ENCODE data around the gene NLGN4X. TPM values are rescaled to one million over a fixed set of nuclear protein-coding genes. Genes with fewer than 3 reads are reported as not detected.
A peak's percentile ranks its signal among the peaks of the same experiment; 100 is the strongest.

Gene NLGN4X
- total and polyA plus RNA-seq, 4 donors, result 0.24 to 5.0 (median 0.86) TPM

- ATAC-seq (ENCODE audit: insufficient read depth, low FRiP score) (no peak), DNase-seq (peak; percentile 12 to 50 (median 21))
- no peak overlapping the region for H3K27ac ChIP-seq (ENCODE audit: low read depth in 1 of 2, low read length in 1 of 2)
- WGBS, 2 donors, result 0 to 7% methylated on average over 4 of the region's 4 CpGs
- H3K27me3 ChIP-seq (ENCODE audit: control insufficient read depth in 3 of 3, insufficient read depth in 3 of 3, low read length in 2 of 3), result peaks cover 0 to 39% (median 12%) of the 10 kb centered on the region in 3 donors
- peaks cover 0 to 3% (median 0%) of the 10 kb centered on the region in 4 donors for H3K9me3 ChIP-seq (ENCODE audit: control insufficient read depth in 4 of 4, insufficient read depth in 3 of 4, low read length in 3 of 4)
- H3K36me3 ChIP-seq (ENCODE audit: control insufficient read depth in 4 of 4, insufficient read depth in 4 of 4, low read length in 4 of 4), result no peaks in the 10 kb centered on the region
- no peak overlapping the region for H3K4me3 ChIP-seq
- TF ChIP-seq, protein P1, sequence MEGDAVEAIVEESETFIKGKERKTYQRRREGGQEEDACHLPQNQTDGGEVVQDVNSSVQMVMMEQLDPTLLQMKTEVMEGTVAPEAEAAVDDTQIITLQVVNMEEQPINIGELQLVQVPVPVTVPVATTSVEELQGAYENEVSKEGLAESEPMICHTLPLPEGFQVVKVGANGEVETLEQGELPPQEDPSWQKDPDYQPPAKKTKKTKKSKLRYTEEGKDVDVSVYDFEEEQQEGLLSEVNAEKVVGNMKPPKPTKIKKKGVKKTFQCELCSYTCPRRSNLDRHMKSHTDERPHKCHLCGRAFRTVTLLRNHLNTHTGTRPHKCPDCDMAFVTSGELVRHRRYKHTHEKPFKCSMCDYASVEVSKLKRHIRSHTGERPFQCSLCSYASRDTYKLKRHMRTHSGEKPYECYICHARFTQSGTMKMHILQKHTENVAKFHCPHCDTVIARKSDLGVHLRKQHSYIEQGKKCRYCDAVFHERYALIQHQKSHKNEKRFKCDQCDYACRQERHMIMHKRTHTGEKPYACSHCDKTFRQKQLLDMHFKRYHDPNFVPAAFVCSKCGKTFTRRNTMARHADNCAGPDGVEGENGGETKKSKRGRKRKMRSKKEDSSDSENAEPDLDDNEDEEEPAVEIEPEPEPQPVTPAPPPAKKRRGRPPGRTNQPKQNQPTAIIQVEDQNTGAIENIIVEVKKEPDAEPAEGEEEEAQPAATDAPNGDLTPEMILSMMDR (IDR thresholded peaks at IDR 0.05; ENCODE audit: control extremely low read depth, extremely low read depth), result peak; percentile 38
- H3K9ac ChIP-seq (ENCODE audit: insufficient read depth in 1 of 2, low read length in 2 of 2), result no peak overlapping the region
- no peaks in the 10 kb centered on the region for H3K4me1 ChIP-seq (ENCODE audit: control insufficient read depth in 5 of 5, insufficient read depth in 5 of 5, low read length in 5 of 5)
These were observed 207.2 kb downstream of the NLGN4X start for GRCh38 chrX:6021316-6022091.

- no peak for ATAC-seq (ENCODE audit: insufficient read depth, low FRiP score)
- H3K9me3 ChIP-seq (ENCODE audit: control insufficient read depth in 4 of 4, insufficient read depth in 3 of 4, low read length in 3 of 4), result peaks cover 0 to 3% (median 0%) of the 10 kb centered on the region in 4 donors
- 81 to 88% methylated on average over 4 of the region's 4 CpGs for WGBS, 2 donors
These were observed 209.6 kb downstream of the NLGN4X start for GRCh38 chrX:6019076-6019475.

GRCh38 chrX:6015423-6015822, 213.2 kb downstream of the NLGN4X start:
- no peak overlapping the region for H3K4me3 ChIP-seq
- no peak for DNase-seq
- ATAC-seq (ENCODE audit: insufficient read depth, low FRiP score), result no peak
- no peak overlapping the region for H3K27ac ChIP-seq (ENCODE audit: low read depth in 1 of 2, low read length in 1 of 2)
- TF ChIP-seq, protein P1 (IDR thresholded peaks at IDR 0.05; ENCODE audit: control extremely low read depth, extremely low read depth), result no peak
- H3K9ac ChIP-seq (ENCODE audit: insufficient read depth in 1 of 2, low read length in 2 of 2), result no peak overlapping the region
- peaks cover 0 to 18% (median 2%) of the 10 kb centered on the region in 3 donors for H3K27me3 ChIP-seq (ENCODE audit: control insufficient read depth in 3 of 3, insufficient read depth in 3 of 3, low read length in 2 of 3)
- WGBS, 2 donors, result 79 to 82% methylated on average over 5 of the region's 5 CpGs
- H3K36me3 ChIP-seq (ENCODE audit: control insufficient read depth in 4 of 4, insufficient read depth in 4 of 4, low read length in 4 of 4), result no peaks in the 10 kb centered on the region
- peaks cover 0 to 2% (median 0%) of the 10 kb centered on the region in 4 donors for H3K9me3 ChIP-seq (ENCODE audit: control insufficient read depth in 4 of 4, insufficient read depth in 3 of 4, low read length in 3 of 4)
- no peaks in the 10 kb centered on the region for H3K4me1 ChIP-seq (ENCODE audit: control insufficient read depth in 5 of 5, insufficient read depth in 5 of 5, low read length in 5 of 5)

More at GRCh38 chrX:6019076-6019475, 209.6 kb downstream of the NLGN4X start:
- H3K4me1 ChIP-seq (ENCODE audit: control insufficient read depth in 5 of 5, insufficient read depth in 5 of 5, low read length in 5 of 5), result no peaks in the 10 kb centered on the region
- H3K36me3 ChIP-seq (ENCODE audit: control insufficient read depth in 4 of 4, insufficient read depth in 4 of 4, low read length in 4 of 4), result no peaks in the 10 kb centered on the region
- H3K4me3 ChIP-seq, result no peak overlapping the region
- TF ChIP-seq, protein P1 (IDR thresholded peaks at IDR 0.05; ENCODE audit: control extremely low read depth, extremely low read depth), result no peak
- no peak overlapping the region for H3K9ac ChIP-seq (ENCODE audit: insufficient read depth in 1 of 2, low read length in 2 of 2)
- DNase-seq, result no peak
- H3K27me3 ChIP-seq (ENCODE audit: control insufficient read depth in 3 of 3, insufficient read depth in 3 of 3, low read length in 2 of 3), result peaks cover 0 to 28% (median 12%) of the 10 kb centered on the region in 3 donors
- H3K27ac ChIP-seq (ENCODE audit: low read depth in 1 of 2, low read length in 1 of 2), result no peak overlapping the region
